Endothelial cell of umbilical vein (primary cell): ENCODE data around the gene CRIM1. TPM values are rescaled to one million over a fixed set of nuclear protein-coding genes. Genes with fewer than 3 reads are reported as not detected.
A peak's percentile ranks its signal among the peaks of the same experiment; 100 is the strongest.

Source experiments
- BruUV-seq: library from RNA; stranded (reverse); fragments of 400-500 nt; replicated peaks from 2 replicates; lab custom pipeline; 2021; lab: Mats Ljungman, UMichigan
- CTCF ChIA-PET: fragments of 300-600, 350-600 bp; sonication (Branson Sonifier 250); formaldehyde crosslinking; loops from one replicate; lab custom pipeline; 2021; ENCODE audit warnings: antibody characterized with exemption, inconsistent platforms; lab: Charles Lee
- POLR2A ChIA-PET: fragments of 300-600, 350-600 bp; sonication (Branson Sonifier 250); formaldehyde crosslinking; loops from one replicate; lab custom pipeline; 2021; ENCODE audit warnings: antibody characterized with exemption, inconsistent platforms; lab: Charles Lee
- DNase-seq: peaks from one replicate; pipeline ENCODE4 v3.0.0-alpha.2; 2011; ENCODE audit warnings: low read depth, low spot score
- FAIRE-seq: peaks from 2 replicates; lab custom pipeline; 2011; peaks lifted over from hg19 to GRCh38; lab: Jason Lieb, UNC
- H2AFZ ChIP-seq: 2 replicates; pipeline ENCODE4 v1.6.0; 2012; ENCODE audit warnings: low read depth, low read length, control low read depth, inconsistent platforms
- H3K27ac ChIP-seq: 2 replicates; pipeline ENCODE4 v1.5.1; 2011; ENCODE audit warnings: low read depth, mild to moderate bottlenecking, control low read depth, low read length, moderate library complexity; ENCODE audit not compliant: insufficient read depth
- H3K27me3 ChIP-seq, 2 experiments: 2 replicates each; pipeline versions ENCODE4 v1.6.0 to v1.6.1; 2011; ENCODE audit warnings: low read length in 2 of 2, mixed read lengths in 1 of 2; ENCODE audit not compliant: control insufficient read depth in 2 of 2, insufficient read depth in 2 of 2
- H3K36me3 ChIP-seq, 2 experiments: 2 replicates in 1 of 2; 3 replicates in 1 of 2; pipeline ENCODE4 v1.5.1; 2011; ENCODE audit warnings: low read length in 2 of 2, mild to moderate bottlenecking in 1 of 2, moderate library complexity in 1 of 2; ENCODE audit not compliant: control insufficient read depth in 2 of 2, insufficient read depth in 2 of 2; ENCODE audit errors: extremely low read depth in 1 of 2
- H3K4me1 ChIP-seq: 3 replicates; pipeline ENCODE4 v1.5.1; 2011; ENCODE audit warnings: mild to moderate bottlenecking, low read length; ENCODE audit not compliant: control insufficient read depth, insufficient read depth; ENCODE audit errors: extremely low read depth
- H3K4me2 ChIP-seq: 2 replicates; pipeline ENCODE4 v1.6.1; 2011; ENCODE audit warnings: low read length, control low read depth, mixed read lengths; ENCODE audit not compliant: insufficient read depth
- H3K4me3 ChIP-seq, 3 experiments: fragments of 200-600 bp in 1 of 3; sonication (generic), shearing (Covaris generic) in 1 of 3; replicated peaks in 1 of 3; 2 replicates each; pipeline ENCODE4 v1.5.1; 2011 to 2016; ENCODE audit warnings: control low read depth in 3 of 3, low read length in 3 of 3, mild to moderate bottlenecking in 2 of 3, inconsistent platforms in 1 of 3, low read depth in 1 of 3, moderate library complexity in 1 of 3; ENCODE audit not compliant: insufficient read depth in 1 of 3
- H3K79me2 ChIP-seq: 2 replicates; pipeline ENCODE4 v1.6.0; 2012; ENCODE audit warnings: low read length, inconsistent platforms; ENCODE audit not compliant: control insufficient read depth, insufficient read depth
- H3K9ac ChIP-seq: replicated peaks from 2 replicates; pipeline ENCODE3; 2011; ENCODE audit warnings: low read length, control low read depth; ENCODE audit not compliant: insufficient read depth; ENCODE audit errors: extremely low read depth
- H3K9me1 ChIP-seq: replicated peaks from 3 replicates; pipeline ENCODE4 v1.6.0; 2011; ENCODE audit warnings: mild to moderate bottlenecking, low read length; ENCODE audit not compliant: control insufficient read depth, insufficient read depth; ENCODE audit errors: extremely low read depth
- H3K9me3 ChIP-seq: replicated peaks from 2 replicates; pipeline ENCODE4 v1.5.1; 2012; ENCODE audit warnings: low read length, inconsistent platforms; ENCODE audit not compliant: control insufficient read depth, insufficient read depth
- H4K20me1 ChIP-seq: replicated peaks from 2 replicates; pipeline ENCODE3; 2011; ENCODE audit warnings: mild to moderate bottlenecking, low read length; ENCODE audit not compliant: control insufficient read depth, insufficient read depth; ENCODE audit errors: extremely low read depth
- CTCF ChIP-seq, 2 donors: IDR thresholded peaks; 1 replicate in 1 of 2; 2 replicates in 1 of 2; pipeline ENCODE4 v1.5.1; 2011; ENCODE audit warnings: low read length in 2 of 2, mild to moderate bottlenecking in 2 of 2, moderate library complexity in 2 of 2, control low read depth in 1 of 2, inconsistent platforms in 1 of 2, low read depth in 1 of 2; ENCODE audit not compliant: insufficient read depth in 1 of 2; ENCODE audit errors: extremely low read depth in 1 of 2
- EZH2 ChIP-seq: IDR thresholded peaks from 2 replicates; pipeline ENCODE4 v1.6.1; 2012; ENCODE audit warnings: borderline replicate concordance, low read depth, mild to moderate bottlenecking, moderate library complexity, low read length, inconsistent platforms; ENCODE audit not compliant: severe bottlenecking
- FOS ChIP-seq: IDR thresholded peaks from 2 replicates; pipeline ENCODE4 v1.6.1; 2011; ENCODE audit warnings: mild to moderate bottlenecking, low read length, moderate library complexity, borderline replicate concordance; ENCODE audit not compliant: insufficient read depth
- GATA2 ChIP-seq: IDR thresholded peaks from 2 replicates; pipeline ENCODE4 v1.7.0; 2011; ENCODE audit warnings: low read depth, mild to moderate bottlenecking, moderate library complexity, mixed read lengths, low read length; ENCODE audit not compliant: insufficient read length, insufficient read depth
- JUN ChIP-seq: IDR thresholded peaks from 2 replicates; pipeline ENCODE4 v1.6.1; 2011; ENCODE audit warnings: borderline replicate concordance, low read depth; ENCODE audit not compliant: insufficient read length, insufficient read depth
- MAX ChIP-seq: IDR thresholded peaks from 2 replicates; pipeline ENCODE4 v1.6.1; 2011; ENCODE audit not compliant: insufficient read depth, insufficient read length
- MYC ChIP-seq: IDR thresholded peaks from one replicate; pipeline ENCODE4 v1.6.1; 2011; ENCODE audit warnings: mild to moderate bottlenecking, low read depth, low read length
- POLR2A ChIP-seq: IDR thresholded peaks from 2 replicates; pipeline ENCODE4 v1.6.1; 2012; ENCODE audit warnings: low read depth, mild to moderate bottlenecking, control low read depth, low read length
- POLR2AphosphoS5 ChIP-seq: IDR thresholded peaks from 2 replicates; pipeline ENCODE4 v1.6.1; 2012; ENCODE audit warnings: low read depth, mild to moderate bottlenecking, control low read depth, low read length, moderate library complexity; ENCODE audit not compliant: insufficient read depth
- dilution Hi-C: fragments of 300-500 bp; cut with MboI; formaldehyde crosslinking; loops from one replicate; pipeline ENCODE4 v1.15.0; 2019; ENCODE audit warnings: low sequenced_read_pairs; ENCODE audit not compliant: extremely low pct_ligation_motif_present
- intact Hi-C: fragments of 100-400 bp; cut with micrococcal nuclease; formaldehyde crosslinking; loops from one replicate; pipeline ENCODE4 v1.10.0; 2022
- polyA plus RNA-seq, 4 experiments: library from polyadenylated mRNA; depleted of rRNA in 3 of 4; stranded (reverse) in 3 of 4; unstranded in 1 of 4; fragments of >200 nt; gene quantifications; 2 replicates each; pipeline versions ENCODE4 v1.2.1 to v1.2.3, GENCODE V29; 2011 to 2012; ENCODE audit warnings: missing spikeins in 1 of 4
- total RNA-seq: library from RNA; stranded (reverse); gene quantifications from 2 replicates; pipeline ENCODE4 v1.2.3, GENCODE V29; 2021

CRIM1 gene
- total and polyA plus RNA-seq, 2 donors (not counting 3 experiments of a cell fraction or from before 2014, with no cell fraction given) = 422 to 649 TPM

GRCh38 chr2:36530983-36531354 lies 175.4 kb downstream of the CRIM1 start:
- FAIRE-seq (no peak), DNase-seq (no peak)
- no peaks in the 10 kb centered on the region for H3K9me3 ChIP-seq
- H3K9ac ChIP-seq = no peak overlapping the region
- no peak overlapping the region for H3K4me3 ChIP-seq
- POLR2A ChIA-PET = no interaction called here
- H3K79me2 ChIP-seq = peaks cover 24% of the 10 kb centered on the region
- H3K27ac ChIP-seq = no peak overlapping the region
- no peak overlapping the region for H2AFZ ChIP-seq
- CTCF ChIA-PET = interaction anchor here (1.1 to 2.3 kb wide), 4 partner anchors 9 to 178 kb away, joined by 3 to 8 read pairs (median 5); no protein-coding TSS in a partner anchor
- TF ChIP-seq MYC (no peak), FOS (no peak), CTCF (IDR thresholded peaks at IDR 0.05; ENCODE audit: extremely low read depth in 1 of 2, insufficient read depth in 1 of 2, low read depth in 1 of 2, low read length in 2 of 2) (no peak), POLR2A (no peak), GATA2 (no peak)
- H3K27me3 ChIP-seq = no peaks in the 10 kb centered on the region
- H3K4me2 ChIP-seq = no peak overlapping the region
- H4K20me1 ChIP-seq = no peaks in the 10 kb centered on the region
- H3K9me1 ChIP-seq = no peaks in the 10 kb centered on the region
- H3K36me3 ChIP-seq = peaks cover 38 to 47% of the 10 kb centered on the region in 2 experiments
- BruUV-seq = no TSS peak
- intact Hi-C loops (no loop called here), dilution Hi-C loops (no loop called here)
- H3K4me1 ChIP-seq = peaks cover 2% of the 10 kb centered on the region

- DNase-seq (no peak), FAIRE-seq (no peak)
- Histone ChIP-seq H3K9me3 (no peaks in the 10 kb centered on the region), H3K27me3 (no peaks in the 10 kb centered on the region), H4K20me1 (no peaks in the 10 kb centered on the region), H3K4me2 (no peak overlapping the region), H3K36me3 (peaks cover 37 to 50% of the 10 kb centered on the region in 2 experiments), H3K79me2 (peaks cover 7% of the 10 kb centered on the region), H2AFZ (no peak overlapping the region), H3K27ac (no peak overlapping the region), H3K4me3 (no peak overlapping the region), H3K9ac (no peak overlapping the region), H3K9me1 (no peaks in the 10 kb centered on the region), H3K4me1 (peaks cover 20% of the 10 kb centered on the region)
- dilution Hi-C loops (no loop called here), intact Hi-C loops (no loop called here)
- TF ChIP-seq POLR2A = peak; percentile 27
- TF ChIP-seq EZH2 = no peak
- TF ChIP-seq POLR2AphosphoS5 = no peak
- TF ChIP-seq GATA2 = no peak
- TF ChIP-seq JUN = no peak
- no peak for TF ChIP-seq MAX
- CTCF ChIA-PET = no interaction called here
- POLR2A ChIA-PET = no interaction called here
- no TSS peak for BruUV-seq
Measured at GRCh38 chr2:36534275-36534799, 178.8 kb downstream of the CRIM1 start.
